A673 (cell line): ENCODE results near the gene IER5. TPM values are rescaled to one million over a fixed set of nuclear protein-coding genes. Genes with fewer than 3 reads are reported as not detected.

ENCODE experiments used
- BruUV-seq: library from RNA; stranded (reverse); fragments of 400-500 nt; replicated peaks from 2 replicates; lab custom pipeline; 2021; lab: Mats Ljungman, UMichigan
- CTCF ChIA-PET: fragments of 300-600 bp; sonication (Branson Sonifier 250); formaldehyde crosslinking; loops from one replicate; lab custom pipeline; 2022; ENCODE audit warnings: antibody characterized with exemption; lab: Charles Lee
- POLR2A ChIA-PET: fragments of 300-600 bp; sonication (Branson Sonifier 250); formaldehyde crosslinking; loops from one replicate; lab custom pipeline; 2022; ENCODE audit warnings: antibody characterized with exemption; ENCODE audit not compliant: low non-redundant PET; lab: Charles Lee
- DNase-seq: peaks from one replicate; pipeline ENCODE4 v3.0.0-alpha.2; 2015; ENCODE audit warnings: low spot score
- H3K27ac ChIP-seq: fragments of 200-600 bp; sonication (generic); 2 replicates; pipeline ENCODE4 v1.5.1; 2016; ENCODE audit warnings: mixed run types, low read depth, mild to moderate bottlenecking, mixed read lengths, antibody characterized with exemption, low read length; ENCODE audit not compliant: poor library complexity, severe bottlenecking
- H3K27me3 ChIP-seq: fragments of 200-600 bp; sonication (generic); replicated peaks from 2 replicates; pipeline ENCODE4 v1.6.1; 2017; ENCODE audit warnings: mixed run types, low read depth, mild to moderate bottlenecking, mixed read lengths, antibody characterized with exemption, low read length; ENCODE audit not compliant: insufficient read depth, poor library complexity
- H3K36me3 ChIP-seq: fragments of 200-600 bp; sonication (generic); 2 replicates; pipeline ENCODE4 v1.6.1; 2016; ENCODE audit warnings: mixed run types, mild to moderate bottlenecking, mixed read lengths, antibody characterized with exemption, low read length; ENCODE audit not compliant: insufficient read depth, poor library complexity, severe bottlenecking
- H3K4me1 ChIP-seq: fragments of 200-600 bp; sonication (generic); 2 replicates; pipeline ENCODE4 v1.6.1; 2017; ENCODE audit warnings: mixed run types, mild to moderate bottlenecking, mixed read lengths, antibody characterized with exemption, low read length; ENCODE audit not compliant: insufficient read depth, poor library complexity, severe bottlenecking
- H3K4me3 ChIP-seq: fragments of 200-600 bp; sonication (generic); 2 replicates; pipeline ENCODE4 v1.5.1; 2016; ENCODE audit warnings: low read depth, mixed run types, mild to moderate bottlenecking, mixed read lengths, low read length; ENCODE audit not compliant: poor library complexity, severe bottlenecking
- H3K9me3 ChIP-seq: fragments of 200-600 bp; sonication (generic); 2 replicates; pipeline ENCODE4 v1.6.1; 2016; ENCODE audit warnings: mixed run types, low read depth, mild to moderate bottlenecking, mixed read lengths, antibody characterized with exemption, low read length; ENCODE audit not compliant: poor library complexity, severe bottlenecking
- EZH2 ChIP-seq: fragments of 200-600 bp; sonication (generic); IDR thresholded peaks from 2 replicates; pipeline ENCODE4 v1.6.1; 2017; ENCODE audit warnings: borderline replicate concordance, low read depth, mild to moderate bottlenecking, mixed read lengths, antibody characterized with exemption, low read length; ENCODE audit not compliant: poor library complexity, severe bottlenecking
- intact Hi-C: fragments of 100-400 bp; cut with micrococcal nuclease; formaldehyde crosslinking; loops from one replicate; pipeline ENCODE4 v1.10.0; 2022; ENCODE audit not compliant: unreplicated experiment
- total RNA-seq: library from RNA; stranded (reverse); gene quantifications from 2 replicates; pipeline ENCODE4 v1.2.3, GENCODE V29; 2021
- TF ChIP-seq, protein P1 (sequence below): fragments of 300-800, 200-600 bp; sonication (generic); conservative IDR thresholded peaks from 2 replicates; pipeline ENCODE4 v1.5.1; 2017; ENCODE audit warnings: low read depth, mild to moderate bottlenecking, antibody characterized with exemption, low read length, moderate library complexity, mixed read lengths

The IER5 gene
- total RNA-seq, 1 experiment from 2014 or later, result 28.2 TPM

DNA sequence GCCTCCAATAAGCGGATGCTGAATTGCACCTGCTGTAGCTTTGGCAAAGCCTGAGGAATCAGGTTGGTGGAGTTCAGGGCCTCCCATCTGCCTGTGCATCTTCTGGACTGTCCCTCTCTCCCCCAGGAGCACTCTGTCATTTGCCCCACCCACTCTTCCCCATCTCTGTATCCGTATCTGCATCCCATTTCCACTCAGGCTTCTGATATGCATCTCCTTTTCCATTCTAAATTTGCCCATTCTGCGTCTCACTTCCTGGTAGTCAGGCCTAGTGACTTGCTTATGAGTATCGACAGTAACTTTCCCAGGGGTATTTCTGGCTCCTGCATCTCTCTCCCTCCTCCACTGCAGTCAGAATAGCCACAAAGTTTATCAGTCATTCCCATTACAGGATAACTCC, 39.1 kb upstream of the IER5 start:
- BruUV-seq, result no TSS peak
- H3K36me3 ChIP-seq, result no peaks in the 10 kb centered on the region
- POLR2A ChIA-PET, result no interaction called here
- H3K4me1 ChIP-seq, result no peaks in the 10 kb centered on the region
- H3K27me3 ChIP-seq, result no peaks in the 10 kb centered on the region
- H3K4me3 ChIP-seq, result no peak overlapping the region
- no peak overlapping the region for H3K27ac ChIP-seq
- intact Hi-C loops, result no loop called here
- H3K9me3 ChIP-seq, result no peaks in the 10 kb centered on the region
- CTCF ChIA-PET, result no interaction called here
- TF ChIP-seq, protein P1, sequence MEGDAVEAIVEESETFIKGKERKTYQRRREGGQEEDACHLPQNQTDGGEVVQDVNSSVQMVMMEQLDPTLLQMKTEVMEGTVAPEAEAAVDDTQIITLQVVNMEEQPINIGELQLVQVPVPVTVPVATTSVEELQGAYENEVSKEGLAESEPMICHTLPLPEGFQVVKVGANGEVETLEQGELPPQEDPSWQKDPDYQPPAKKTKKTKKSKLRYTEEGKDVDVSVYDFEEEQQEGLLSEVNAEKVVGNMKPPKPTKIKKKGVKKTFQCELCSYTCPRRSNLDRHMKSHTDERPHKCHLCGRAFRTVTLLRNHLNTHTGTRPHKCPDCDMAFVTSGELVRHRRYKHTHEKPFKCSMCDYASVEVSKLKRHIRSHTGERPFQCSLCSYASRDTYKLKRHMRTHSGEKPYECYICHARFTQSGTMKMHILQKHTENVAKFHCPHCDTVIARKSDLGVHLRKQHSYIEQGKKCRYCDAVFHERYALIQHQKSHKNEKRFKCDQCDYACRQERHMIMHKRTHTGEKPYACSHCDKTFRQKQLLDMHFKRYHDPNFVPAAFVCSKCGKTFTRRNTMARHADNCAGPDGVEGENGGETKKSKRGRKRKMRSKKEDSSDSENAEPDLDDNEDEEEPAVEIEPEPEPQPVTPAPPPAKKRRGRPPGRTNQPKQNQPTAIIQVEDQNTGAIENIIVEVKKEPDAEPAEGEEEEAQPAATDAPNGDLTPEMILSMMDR, result no peak
- TF ChIP-seq EZH2, result no peak
- DNase-seq, result no peak

DNA sequence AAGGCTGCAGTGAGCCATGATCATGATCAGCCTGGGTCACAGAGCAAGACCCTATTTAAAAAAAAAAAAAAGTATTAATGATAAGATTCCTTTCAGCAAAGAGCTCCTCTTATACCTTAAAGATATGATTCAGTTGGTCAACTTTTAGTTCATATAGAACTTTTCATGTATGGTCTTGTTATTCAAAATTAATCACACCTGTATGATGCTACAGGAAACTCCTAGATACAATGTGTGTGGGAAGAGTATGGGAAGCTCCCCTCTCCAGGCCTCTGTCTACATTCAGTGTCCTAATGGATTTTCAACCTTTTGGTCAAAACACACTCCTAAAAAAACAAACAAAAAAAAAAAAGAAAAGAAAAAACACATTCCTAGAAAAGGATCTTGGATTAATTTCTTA, 37.6 kb upstream of the IER5 start:
- H3K27me3 ChIP-seq, result no peaks in the 10 kb centered on the region
- ChIA-PET POLR2A (no interaction called here), CTCF (no interaction called here)
- no peaks in the 10 kb centered on the region for H3K9me3 ChIP-seq
- intact Hi-C loops, result no loop called here
- H3K4me3 ChIP-seq, result no peak overlapping the region
- BruUV-seq, result no TSS peak
- no peaks in the 10 kb centered on the region for H3K36me3 ChIP-seq
- H3K4me1 ChIP-seq, result no peaks in the 10 kb centered on the region
- TF ChIP-seq, protein P1, result no peak
- DNase-seq, result no peak
- H3K27ac ChIP-seq, result no peak overlapping the region

DNA sequence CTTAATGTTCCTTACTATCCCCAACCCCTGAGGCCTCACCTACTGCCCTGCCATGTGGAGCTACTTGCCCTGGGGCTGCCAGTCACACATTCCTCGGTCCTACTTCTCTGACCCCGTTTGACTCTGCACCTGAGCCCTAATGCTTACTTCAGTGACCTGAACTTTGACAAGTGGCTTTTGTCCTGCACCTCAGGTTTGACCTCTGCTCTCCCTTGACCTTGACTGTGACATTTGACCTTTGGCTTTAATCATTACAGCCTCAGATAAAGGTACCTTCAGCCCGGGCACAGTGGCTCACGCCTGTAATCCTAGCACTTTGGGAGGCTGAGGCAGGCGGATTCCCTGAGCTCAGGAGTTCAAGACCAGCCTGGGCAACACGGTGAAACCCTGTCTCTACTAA, 31.9 kb upstream of the IER5 start:
- no peaks in the 10 kb centered on the region for H3K9me3 ChIP-seq
- H3K4me1 ChIP-seq, result no peaks in the 10 kb centered on the region
- TF ChIP-seq, protein P1, result no peak
- TF ChIP-seq EZH2, result no peak
- no peak overlapping the region for H3K4me3 ChIP-seq
- intact Hi-C loops, result no loop called here
- H3K27ac ChIP-seq, result no peak overlapping the region
- H3K36me3 ChIP-seq, result no peaks in the 10 kb centered on the region
- POLR2A ChIA-PET, result no interaction called here
- CTCF ChIA-PET, result no interaction called here
- no peaks in the 10 kb centered on the region for H3K27me3 ChIP-seq
- DNase-seq, result no peak
- no TSS peak for BruUV-seq
